ENCODE data around the gene SUPT16H.

SUPT16H gene

DNA sequence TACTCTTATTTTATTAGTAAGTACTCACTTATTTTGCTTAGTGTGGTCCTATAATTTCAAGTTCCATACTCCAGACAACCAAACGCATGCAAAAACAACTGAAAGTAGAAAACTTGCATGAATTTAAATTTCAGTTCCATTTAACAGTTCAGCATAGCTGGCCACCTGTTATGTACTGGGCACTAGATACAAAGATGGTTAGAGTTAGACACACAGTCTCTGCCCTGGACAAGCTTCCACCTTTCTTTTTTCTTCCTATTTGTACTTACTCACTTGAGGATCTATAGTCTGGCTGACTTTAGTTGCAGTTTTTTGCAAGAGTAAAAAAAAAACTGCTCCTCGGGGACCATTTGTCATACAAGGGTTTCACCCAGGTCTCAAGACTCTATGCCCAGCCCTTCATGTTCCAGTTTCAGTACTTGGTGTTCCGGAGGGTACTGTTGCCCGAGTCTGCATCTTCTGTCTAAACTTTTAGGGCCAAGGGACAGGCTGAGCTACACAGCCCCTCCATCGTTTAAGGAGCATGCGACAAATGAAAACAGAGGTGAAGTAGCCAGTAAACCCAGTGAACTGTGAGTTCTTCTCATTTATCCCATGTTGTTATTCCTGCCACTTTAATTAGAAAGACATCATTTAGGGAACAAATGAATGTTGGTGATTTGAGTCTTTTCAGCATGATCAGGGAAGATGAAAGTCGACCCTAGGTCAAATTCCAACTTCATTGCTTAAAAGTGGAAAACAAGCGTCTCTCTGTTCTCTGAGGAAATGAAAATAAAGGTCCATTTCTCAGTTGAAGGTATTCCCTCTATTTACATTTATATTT is 81.6 kb downstream of the SUPT16H start:
- DNase-seq (ENCODE audit: low read depth in 2 of 2) = no peak

Data from fibroblast of skin of left biceps (primary cell).